SK-N-SH treated with all-trans-retinoic acid at 6 μM for 48 hours (cell line): ENCODE results near the gene ADGRL2.

Experiments
- ATAC-seq: fragments of 200-7000 bp; cut with Tn5 transposase; 3 replicates; pipeline ENCODE4 v1.9.1; 2020; ENCODE audit warnings: mild to moderate bottlenecking, moderate library complexity
- BACH2 ChIP-seq: fragments of 250-450 bp; sonication (Bioruptor Pico); IDR thresholded peaks from 2 replicates; pipeline ENCODE4 v1.9.0; 2021; ENCODE audit warnings: mild to moderate bottlenecking, borderline replicate concordance
- ESRRG ChIP-seq: fragments of 250-450 bp; sonication (Bioruptor Pico); IDR thresholded peaks from 2 replicates; pipeline ENCODE4 v1.6.1; 2021; ENCODE audit warnings: mild to moderate bottlenecking
- ISL1 ChIP-seq: fragments of 250-450 bp; sonication (Bioruptor Pico); IDR thresholded peaks from 2 replicates; pipeline ENCODE4 v2.1.2; 2022; ENCODE audit warnings: mild to moderate bottlenecking, moderate library complexity
- OSR1 ChIP-seq: fragments of 250-450 bp; sonication (Bioruptor Pico); IDR thresholded peaks from 2 replicates; pipeline ENCODE4 v1.8.0; 2022; ENCODE audit warnings: moderate library complexity, mild to moderate bottlenecking, inconsistent platforms
- PPARA ChIP-seq: fragments of 250-450 bp; sonication (Bioruptor Pico); IDR thresholded peaks from 2 replicates; pipeline ENCODE4 v1.5.0; 2020; ENCODE audit warnings: mild to moderate bottlenecking, borderline replicate concordance
- RARB ChIP-seq: fragments of 250-450 bp; sonication (Bioruptor Pico); IDR thresholded peaks from 2 replicates; pipeline ENCODE4 v1.8.0; 2021; ENCODE audit warnings: mild to moderate bottlenecking, moderate library complexity
- TCF4 ChIP-seq: fragments of 250-450 bp; sonication (Bioruptor Pico); IDR thresholded peaks from 2 replicates; pipeline ENCODE4 v1.8.0; 2021; ENCODE audit warnings: mild to moderate bottlenecking, moderate library complexity, borderline replicate concordance
- TOX ChIP-seq: fragments of 250-450 bp; sonication (Bioruptor Pico); IDR thresholded peaks from 2 replicates; pipeline ENCODE4 v1.8.0; 2021; ENCODE audit warnings: mild to moderate bottlenecking, moderate library complexity, borderline replicate concordance
- ZC3H10 ChIP-seq: fragments of 250-450 bp; sonication (Bioruptor Pico); IDR thresholded peaks from 2 replicates; pipeline ENCODE4 v1.5.1; 2021; ENCODE audit warnings: mild to moderate bottlenecking, moderate library complexity
- ZFP30 ChIP-seq: fragments of 450-650 bp; formaldehyde crosslinking; IDR thresholded peaks from 2 replicates; pipeline ENCODE4 v1.5.0; 2022; ENCODE audit warnings: mild to moderate bottlenecking, moderate library complexity
- TF ChIP-seq, protein P1 (sequence below): fragments of 250-450 bp; sonication (Bioruptor Pico); IDR thresholded peaks from 2 replicates; pipeline ENCODE4 v1.8.0; 2021; ENCODE audit warnings: low read depth, mild to moderate bottlenecking, moderate library complexity, borderline replicate concordance
- TF ChIP-seq, protein P2 (sequence below): fragments of 250-450 bp; sonication (Bioruptor Pico); IDR thresholded peaks from 2 replicates; pipeline ENCODE4 v1.5.1; 2021; ENCODE audit warnings: mild to moderate bottlenecking, moderate library complexity
- TF ChIP-seq, protein P3 (sequence below): fragments of 250-450 bp; sonication (Bioruptor Pico); IDR thresholded peaks from 2 replicates; pipeline ENCODE4 v1.5.0; 2020; ENCODE audit warnings: mild to moderate bottlenecking, moderate library complexity
- TF ChIP-seq, protein P4 (sequence below): fragments of 250-450 bp; sonication (Bioruptor Pico); IDR thresholded peaks from 2 replicates; pipeline ENCODE4 v1.8.0; 2020; ENCODE audit warnings: mild to moderate bottlenecking, moderate library complexity, borderline replicate concordance

The ADGRL2 gene

DNA sequence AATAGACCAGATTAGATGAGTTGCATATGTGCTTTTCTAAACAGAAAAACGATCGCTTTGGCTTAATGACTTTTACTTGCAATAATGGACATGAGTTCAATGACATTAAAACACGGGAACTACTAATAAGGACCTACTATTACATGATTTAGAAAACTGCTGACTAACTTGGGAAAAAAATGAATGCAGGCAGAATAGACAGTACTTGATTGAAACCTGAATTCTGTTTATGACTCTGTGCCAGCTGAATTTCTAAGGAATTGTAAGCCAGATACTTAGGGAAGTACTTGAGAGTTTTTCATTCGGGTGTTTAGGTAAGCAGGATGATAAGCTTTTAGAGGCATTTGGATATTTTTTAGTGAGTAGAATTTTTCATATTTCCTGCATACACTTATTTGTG, 12.0 kb downstream of the ADGRL2 start:
- ATAC-seq, result no peak; the same call in 2 of the 3 replicates
- TF ChIP-seq, protein P1, sequence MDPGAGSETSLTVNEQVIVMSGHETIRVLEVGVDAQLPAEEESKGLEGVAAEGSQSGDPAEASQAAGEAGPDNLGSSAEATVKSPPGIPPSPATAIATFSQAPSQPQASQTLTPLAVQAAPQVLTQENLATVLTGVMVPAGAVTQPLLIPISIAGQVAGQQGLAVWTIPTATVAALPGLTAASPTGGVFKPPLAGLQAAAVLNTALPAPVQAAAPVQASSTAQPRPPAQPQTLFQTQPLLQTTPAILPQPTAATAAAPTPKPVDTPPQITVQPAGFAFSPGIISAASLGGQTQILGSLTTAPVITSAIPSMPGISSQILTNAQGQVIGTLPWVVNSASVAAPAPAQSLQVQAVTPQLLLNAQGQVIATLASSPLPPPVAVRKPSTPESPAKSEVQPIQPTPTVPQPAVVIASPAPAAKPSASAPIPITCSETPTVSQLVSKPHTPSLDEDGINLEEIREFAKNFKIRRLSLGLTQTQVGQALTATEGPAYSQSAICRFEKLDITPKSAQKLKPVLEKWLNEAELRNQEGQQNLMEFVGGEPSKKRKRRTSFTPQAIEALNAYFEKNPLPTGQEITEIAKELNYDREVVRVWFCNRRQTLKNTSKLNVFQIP (CRISPR knock-in tag), result no peak
- TF ChIP-seq ZC3H10 (CRISPR knock-in tag), result no peak
- TF ChIP-seq, protein P2, sequence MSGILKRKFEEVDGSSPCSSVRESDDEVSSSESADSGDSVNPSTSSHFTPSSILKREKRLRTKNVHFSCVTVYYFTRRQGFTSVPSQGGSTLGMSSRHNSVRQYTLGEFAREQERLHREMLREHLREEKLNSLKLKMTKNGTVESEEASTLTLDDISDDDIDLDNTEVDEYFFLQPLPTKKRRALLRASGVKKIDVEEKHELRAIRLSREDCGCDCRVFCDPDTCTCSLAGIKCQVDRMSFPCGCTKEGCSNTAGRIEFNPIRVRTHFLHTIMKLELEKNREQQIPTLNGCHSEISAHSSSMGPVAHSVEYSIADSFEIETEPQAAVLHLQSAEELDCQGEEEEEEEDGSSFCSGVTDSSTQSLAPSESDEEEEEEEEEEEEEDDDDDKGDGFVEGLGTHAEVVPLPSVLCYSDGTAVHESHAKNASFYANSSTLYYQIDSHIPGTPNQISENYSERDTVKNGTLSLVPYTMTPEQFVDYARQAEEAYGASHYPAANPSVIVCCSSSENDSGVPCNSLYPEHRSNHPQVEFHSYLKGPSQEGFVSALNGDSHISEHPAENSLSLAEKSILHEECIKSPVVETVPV (CRISPR knock-in tag), result no peak
- TF ChIP-seq PPARA (CRISPR knock-in tag), result no peak
- TF ChIP-seq ISL1, result peak; percentile 44; the same call in 1 of the 2 replicates
- TF ChIP-seq RARB (CRISPR knock-in tag), result no peak
- TF ChIP-seq ZFP30 (CRISPR knock-in tag), result no peak
- TF ChIP-seq, protein P3, sequence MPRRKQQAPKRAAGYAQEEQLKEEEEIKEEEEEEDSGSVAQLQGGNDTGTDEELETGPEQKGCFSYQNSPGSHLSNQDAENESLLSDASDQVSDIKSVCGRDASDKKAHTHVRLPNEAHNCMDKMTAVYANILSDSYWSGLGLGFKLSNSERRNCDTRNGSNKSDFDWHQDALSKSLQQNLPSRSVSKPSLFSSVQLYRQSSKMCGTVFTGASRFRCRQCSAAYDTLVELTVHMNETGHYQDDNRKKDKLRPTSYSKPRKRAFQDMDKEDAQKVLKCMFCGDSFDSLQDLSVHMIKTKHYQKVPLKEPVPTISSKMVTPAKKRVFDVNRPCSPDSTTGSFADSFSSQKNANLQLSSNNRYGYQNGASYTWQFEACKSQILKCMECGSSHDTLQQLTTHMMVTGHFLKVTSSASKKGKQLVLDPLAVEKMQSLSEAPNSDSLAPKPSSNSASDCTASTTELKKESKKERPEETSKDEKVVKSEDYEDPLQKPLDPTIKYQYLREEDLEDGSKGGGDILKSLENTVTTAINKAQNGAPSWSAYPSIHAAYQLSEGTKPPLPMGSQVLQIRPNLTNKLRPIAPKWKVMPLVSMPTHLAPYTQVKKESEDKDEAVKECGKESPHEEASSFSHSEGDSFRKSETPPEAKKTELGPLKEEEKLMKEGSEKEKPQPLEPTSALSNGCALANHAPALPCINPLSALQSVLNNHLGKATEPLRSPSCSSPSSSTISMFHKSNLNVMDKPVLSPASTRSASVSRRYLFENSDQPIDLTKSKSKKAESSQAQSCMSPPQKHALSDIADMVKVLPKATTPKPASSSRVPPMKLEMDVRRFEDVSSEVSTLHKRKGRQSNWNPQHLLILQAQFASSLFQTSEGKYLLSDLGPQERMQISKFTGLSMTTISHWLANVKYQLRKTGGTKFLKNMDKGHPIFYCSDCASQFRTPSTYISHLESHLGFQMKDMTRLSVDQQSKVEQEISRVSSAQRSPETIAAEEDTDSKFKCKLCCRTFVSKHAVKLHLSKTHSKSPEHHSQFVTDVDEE, result 0 out of 2 replicates have a peak, but pooled peaks have one; percentile 47

GRCh38 chr1:81813691-81814090, 13.0 kb downstream of the ADGRL2 start:
- ATAC-seq, result no peak
- TF ChIP-seq, protein P2 (CRISPR knock-in tag), result no peak
- TF ChIP-seq, protein P4, sequence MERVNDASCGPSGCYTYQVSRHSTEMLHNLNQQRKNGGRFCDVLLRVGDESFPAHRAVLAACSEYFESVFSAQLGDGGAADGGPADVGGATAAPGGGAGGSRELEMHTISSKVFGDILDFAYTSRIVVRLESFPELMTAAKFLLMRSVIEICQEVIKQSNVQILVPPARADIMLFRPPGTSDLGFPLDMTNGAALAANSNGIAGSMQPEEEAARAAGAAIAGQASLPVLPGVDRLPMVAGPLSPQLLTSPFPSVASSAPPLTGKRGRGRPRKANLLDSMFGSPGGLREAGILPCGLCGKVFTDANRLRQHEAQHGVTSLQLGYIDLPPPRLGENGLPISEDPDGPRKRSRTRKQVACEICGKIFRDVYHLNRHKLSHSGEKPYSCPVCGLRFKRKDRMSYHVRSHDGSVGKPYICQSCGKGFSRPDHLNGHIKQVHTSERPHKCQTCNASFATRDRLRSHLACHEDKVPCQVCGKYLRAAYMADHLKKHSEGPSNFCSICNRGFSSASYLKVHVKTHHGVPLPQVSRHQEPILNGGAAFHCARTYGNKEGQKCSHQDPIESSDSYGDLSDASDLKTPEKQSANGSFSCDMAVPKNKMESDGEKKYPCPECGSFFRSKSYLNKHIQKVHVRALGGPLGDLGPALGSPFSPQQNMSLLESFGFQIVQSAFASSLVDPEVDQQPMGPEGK (CRISPR knock-in tag), result no peak
- TF ChIP-seq, protein P1 (CRISPR knock-in tag), result no peak
- TF ChIP-seq TOX (CRISPR knock-in tag) (no peak), RARB (CRISPR knock-in tag) (no peak), BACH2 (no peak), OSR1 (CRISPR knock-in tag) (no peak)

GRCh38 chr1:81819613-81820012, 18.9 kb downstream of the ADGRL2 start:
- TF ChIP-seq ZFP30 (CRISPR knock-in tag) (no peak), ZC3H10 (CRISPR knock-in tag) (no peak), TOX (CRISPR knock-in tag) (no peak), TCF4 (CRISPR knock-in tag) (no peak), ESRRG (CRISPR knock-in tag) (no peak)
- TF ChIP-seq, protein P3, result no peak
- TF ChIP-seq, protein P4 (CRISPR knock-in tag), result no peak
- TF ChIP-seq, all 23 proteins: peak for 0
- no peak for ATAC-seq
